ENCODE results near the gene KANSL1. TPM values are rescaled to one million over a fixed set of nuclear protein-coding genes. Genes with fewer than 3 reads are reported as not detected.

KANSL1 gene
- total RNA-seq, 1 donor from 2014 or later, result 152 TPM

GRCh38 chr17:46121165-46121764 lies 72.0 kb downstream of the KANSL1 start:
- DNase-seq (no peak), ATAC-seq (ENCODE audit: low read depth) (peak; percentile 31)
- Mint-ChIP-seq H3K27me3 (no peaks in the 10 kb centered on the region), H3K36me3 (ENCODE audit: low read depth) (peaks cover 13% of the 10 kb centered on the region), H3K4me3 (no peak overlapping the region), H3K4me1 (peaks cover 72% of the 10 kb centered on the region), H3K9me3 (no peaks in the 10 kb centered on the region), H3K27ac (peak overlapping the region; percentile 25)
- intact Hi-C loops (cut with micrococcal nuclease), result no loop called here
- ChIA-PET POLR2A (interaction anchor here (0.6 kb wide), 1 partner anchor 43 kb away, joined by 3 read pairs; no protein-coding TSS in a partner anchor), CTCF (no interaction called here)
- TF ChIP-seq CTCF (IDR thresholded peaks at IDR 0.05), result no peak

GRCh38 chr17:46120537-46120936 lies 72.7 kb downstream of the KANSL1 start:
- CTCF ChIA-PET, result no interaction called here

GRCh38 chr17:46120078-46120477 lies 73.2 kb downstream of the KANSL1 start:
- Mint-ChIP-seq H3K36me3 (ENCODE audit: low read depth) (peaks cover 13% of the 10 kb centered on the region), H3K4me3 (no peak overlapping the region), H3K27ac (no peak overlapping the region), H3K27me3 (no peaks in the 10 kb centered on the region), H3K4me1 (peaks cover 74% of the 10 kb centered on the region), H3K9me3 (no peaks in the 10 kb centered on the region)
- DNase-seq (no peak), ATAC-seq (ENCODE audit: low read depth) (no peak)
- POLR2A ChIA-PET, result no interaction called here
- no peak for TF ChIP-seq CTCF (IDR thresholded peaks at IDR 0.05)
- CTCF ChIA-PET, result no interaction called here
- intact Hi-C loops (cut with micrococcal nuclease), result no loop called here

More at GRCh38 chr17:46120537-46120936, 72.7 kb downstream of the KANSL1 start:
- ATAC-seq (ENCODE audit: low read depth), result no peak
- Mint-ChIP-seq H3K36me3 (ENCODE audit: low read depth) (peaks cover 13% of the 10 kb centered on the region), H3K27ac (no peak overlapping the region), H3K9me3 (no peaks in the 10 kb centered on the region), H3K27me3 (no peaks in the 10 kb centered on the region), H3K4me3 (no peak overlapping the region), H3K4me1 (peaks cover 74% of the 10 kb centered on the region)
- intact Hi-C loops (cut with micrococcal nuclease), result no loop called here
- no peak for DNase-seq
- POLR2A ChIA-PET, result no interaction called here
- TF ChIP-seq CTCF (IDR thresholded peaks at IDR 0.05), result no peak

- peaks cover 72% of the 10 kb centered on the region for H3K4me1 Mint-ChIP-seq
Measured at GRCh38 chr17:46118964-46119363, 74.3 kb downstream of the KANSL1 start.

More at GRCh38 chr17:46118964-46119363, 74.3 kb downstream of the KANSL1 start:
- ATAC-seq (ENCODE audit: low read depth) (no peak), DNase-seq (no peak)
- no peaks in the 10 kb centered on the region for H3K27me3 Mint-ChIP-seq
- H3K9me3 Mint-ChIP-seq, result no peaks in the 10 kb centered on the region
- peaks cover 11% of the 10 kb centered on the region for H3K36me3 Mint-ChIP-seq (ENCODE audit: low read depth)
- peak overlapping the region; percentile 10 for H3K27ac Mint-ChIP-seq
- no peak for TF ChIP-seq CTCF (IDR thresholded peaks at IDR 0.05)
- intact Hi-C loops (cut with micrococcal nuclease), result no loop called here
- CTCF ChIA-PET, result no interaction called here
- H3K4me3 Mint-ChIP-seq, result no peak overlapping the region
- POLR2A ChIA-PET, result no interaction called here

Measured in activated B cell treated with CpG ODN at 0.5 μM for 24 hours (primary cell).